Stimulated activated CD4-positive, alpha-beta T cell treated with anti-CD3 and anti-CD28 coated beads, Interleukin-2, amount 100 ng/mL, for 48 hours (primary cell): ENCODE measurements around the gene RSBN1L.
"Not testable (repeated sequence)": the region's sequence is repeated elsewhere in the genome, so short reads cannot be mapped to it uniquely, and the experiment has no call there.

Experiments
- DNase-seq, 2 donors: peaks; one replicate each; pipeline ENCODE4 v3.0.0-alpha.2; 2020

RSBN1L gene

GRCh38 chr7:77690289-77690688, 6.0 kb upstream of the RSBN1L start:
- DNase-seq = no peak

- no peak for DNase-seq
Measured at GRCh38 chr7:77691892-77692491, 4.3 kb upstream of the RSBN1L start.

DNA sequence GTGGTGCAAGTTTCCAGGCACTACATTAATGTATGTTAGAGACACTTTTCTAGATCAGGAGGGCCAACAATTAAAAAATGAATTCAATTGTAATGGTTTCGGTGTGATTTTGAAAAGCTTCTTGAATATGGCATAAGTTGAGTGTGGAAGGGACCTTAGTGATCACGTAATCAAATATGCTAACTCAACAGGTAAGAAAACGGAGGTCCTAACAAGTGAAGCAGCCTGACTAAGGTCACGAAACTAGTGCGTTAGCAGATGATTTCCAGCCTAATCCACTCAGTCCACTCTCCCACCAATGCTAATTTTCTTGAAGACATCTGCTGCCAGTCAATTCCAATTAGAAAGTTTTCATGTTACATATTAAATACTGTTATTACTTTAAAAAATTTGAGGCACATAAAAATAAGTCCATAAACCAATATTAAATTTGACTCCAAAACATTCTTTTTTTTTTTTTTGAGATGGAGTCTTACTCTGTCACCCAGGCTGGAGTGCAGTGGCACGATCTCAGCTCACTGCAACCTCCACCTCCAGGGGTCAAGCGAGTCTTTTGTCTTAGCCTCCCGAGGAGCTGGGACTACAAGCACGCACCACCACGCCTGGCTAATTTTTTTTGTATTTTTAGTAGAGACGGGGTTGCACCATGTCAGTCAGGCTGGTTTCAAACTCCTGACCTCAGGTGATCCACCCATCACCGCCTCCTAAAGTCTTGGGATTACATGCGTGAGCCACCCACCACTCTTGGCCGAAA, 2.3 kb upstream of the RSBN1L start:
- no peak for DNase-seq

DNA sequence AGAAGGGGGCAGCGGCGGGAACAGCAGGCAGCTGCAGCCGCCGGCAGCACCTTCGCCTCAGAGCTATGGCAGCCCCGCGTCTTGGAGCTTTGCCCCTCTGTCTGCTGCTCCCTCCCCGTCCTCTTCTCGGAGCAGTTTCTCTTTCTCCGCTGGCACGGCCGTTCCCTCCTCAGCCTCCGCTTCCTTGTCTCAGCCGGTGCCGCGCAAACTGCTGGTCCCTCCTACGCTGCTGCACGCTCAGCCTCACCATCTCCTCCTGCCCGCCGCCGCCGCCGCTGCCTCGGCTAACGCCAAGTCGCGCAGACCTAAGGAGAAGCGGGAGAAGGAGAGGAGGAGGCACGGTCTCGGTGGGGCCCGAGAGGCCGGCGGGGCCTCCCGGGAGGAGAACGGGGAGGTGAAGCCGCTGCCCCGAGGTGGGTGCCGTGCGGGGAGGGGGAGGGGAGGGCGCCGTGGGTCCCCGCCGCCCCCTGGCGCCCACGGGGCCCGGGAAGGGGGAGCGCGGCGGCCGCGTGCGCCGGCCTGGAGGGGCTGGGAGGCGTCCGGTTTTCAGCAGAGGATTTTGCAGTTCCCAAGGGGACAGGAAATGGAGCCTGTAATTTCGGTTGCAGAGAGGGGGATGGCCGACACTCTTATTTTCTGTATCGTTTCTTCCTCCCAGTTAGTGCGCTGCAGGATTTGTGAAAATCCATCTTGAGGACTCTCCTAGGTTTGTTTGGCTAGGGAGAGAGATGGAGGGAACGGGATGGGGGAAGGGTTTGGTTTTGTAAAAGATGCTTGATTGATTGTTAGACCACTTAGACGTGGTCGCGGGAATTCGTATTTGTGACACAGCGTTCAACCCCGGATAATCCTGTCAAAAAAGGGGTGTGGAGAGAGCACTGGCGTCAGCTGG, 630 bp downstream of the RSBN1L start:
- peak; percentile 48 to 56 for DNase-seq

DNA sequence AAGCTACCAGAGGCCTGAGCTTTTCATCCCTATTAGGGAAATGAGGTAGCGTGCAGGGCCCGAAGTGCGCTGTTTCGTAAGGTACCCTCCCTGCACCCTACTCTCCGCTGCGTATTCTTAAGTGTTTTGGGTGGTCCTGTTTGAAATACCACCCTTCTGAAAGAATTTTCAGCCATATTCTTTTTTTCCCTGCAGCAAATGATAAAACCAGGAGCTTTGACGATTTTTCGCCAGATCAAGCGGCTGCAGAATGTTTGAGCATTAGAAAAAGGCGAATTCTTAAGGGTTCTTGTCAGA, 1.2 kb downstream of the RSBN1L start:
- peak in 1 of 2 donors; percentile 22 for DNase-seq

DNA sequence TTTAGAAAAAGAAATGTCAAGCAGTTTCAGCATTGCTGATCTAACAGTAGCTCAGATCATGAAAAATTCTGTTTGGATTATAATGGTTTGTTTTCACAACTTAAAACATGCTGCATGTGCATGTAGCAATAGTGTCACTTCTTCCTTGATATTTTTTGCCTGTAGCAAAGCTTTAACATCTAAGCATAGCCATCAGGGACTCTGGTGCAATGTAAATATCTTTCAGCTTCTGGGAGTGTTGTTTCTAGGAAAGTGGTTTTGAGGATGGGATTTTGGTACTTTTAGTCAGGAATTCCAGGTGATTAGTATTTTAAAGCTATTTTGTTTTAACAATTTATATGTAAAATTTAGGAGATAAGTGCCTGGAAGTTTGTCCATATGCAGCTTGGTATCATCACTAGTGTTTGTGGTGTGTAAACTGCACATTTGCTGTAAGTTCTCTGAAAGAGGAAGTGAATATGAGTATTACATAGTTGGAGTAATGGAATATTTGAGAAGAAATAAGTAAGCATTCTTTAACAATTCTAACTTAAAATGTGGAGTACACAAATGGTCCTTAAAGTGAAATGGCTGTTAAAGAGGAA, 1.9 kb downstream of the RSBN1L start:
- no peak for DNase-seq

DNA sequence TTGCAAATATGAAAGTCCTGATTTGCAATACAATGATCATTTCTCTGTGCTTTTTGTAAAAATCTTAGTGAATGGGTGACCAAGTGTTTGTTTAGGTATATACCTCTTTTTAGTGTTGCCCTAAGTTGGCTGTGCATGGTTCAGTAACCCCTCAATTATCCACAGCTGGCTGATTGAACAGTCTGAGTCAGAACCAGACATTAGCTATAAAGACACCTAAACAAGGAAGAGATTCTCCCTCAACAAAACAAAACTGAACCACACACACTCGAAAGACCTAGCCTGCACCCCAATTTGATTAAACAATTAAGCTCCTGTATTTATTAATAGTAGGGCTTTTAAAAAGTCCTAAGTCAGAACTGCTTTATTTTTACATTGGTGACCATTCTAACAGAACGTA, 2.8 kb downstream of the RSBN1L start:
- no peak for DNase-seq

DNA sequence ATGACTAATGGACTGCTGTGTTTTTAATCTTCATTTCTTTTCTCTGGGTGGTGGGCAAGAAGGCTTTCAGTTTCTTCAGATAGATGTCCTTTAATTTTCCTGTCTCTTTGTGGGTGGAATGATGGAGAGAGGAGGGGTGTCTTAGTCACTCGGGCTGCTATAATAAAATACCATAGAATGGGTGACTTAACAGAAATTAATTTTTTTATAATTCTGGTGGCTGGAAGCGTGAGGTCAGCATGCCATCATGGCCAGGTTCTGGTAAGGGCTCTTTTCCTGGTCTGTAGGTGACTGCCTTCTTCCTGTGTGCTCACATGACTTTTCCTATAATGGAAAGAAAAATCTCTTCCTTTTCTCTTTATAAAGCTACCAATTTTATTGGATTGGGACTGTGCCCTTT, 6.3 kb downstream of the RSBN1L start:
- no peak for DNase-seq

- no peak for DNase-seq
Measured at GRCh38 chr7:77702968-77703472, 6.8 kb downstream of the RSBN1L start.

DNA sequence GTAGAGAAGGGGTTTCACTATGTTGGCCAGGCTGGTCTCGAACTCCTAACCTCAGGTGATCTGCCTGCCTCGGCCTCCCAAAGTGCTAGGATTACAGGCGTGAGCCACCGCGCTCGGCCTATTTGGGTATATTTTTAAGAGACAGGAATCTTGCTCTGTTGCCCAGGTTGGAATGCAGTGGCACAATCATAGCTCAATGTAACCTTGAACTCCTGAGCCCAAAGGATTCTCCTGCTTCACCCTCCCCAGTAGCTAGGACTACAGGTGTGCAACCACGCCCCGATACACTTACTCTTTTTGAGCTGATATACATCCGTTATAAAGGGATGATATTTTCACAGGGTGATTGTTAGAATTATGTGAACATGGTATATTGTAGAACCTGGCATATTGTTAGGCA, 7.4 kb downstream of the RSBN1L start:
- not testable (repeated sequence) for DNase-seq

DNA sequence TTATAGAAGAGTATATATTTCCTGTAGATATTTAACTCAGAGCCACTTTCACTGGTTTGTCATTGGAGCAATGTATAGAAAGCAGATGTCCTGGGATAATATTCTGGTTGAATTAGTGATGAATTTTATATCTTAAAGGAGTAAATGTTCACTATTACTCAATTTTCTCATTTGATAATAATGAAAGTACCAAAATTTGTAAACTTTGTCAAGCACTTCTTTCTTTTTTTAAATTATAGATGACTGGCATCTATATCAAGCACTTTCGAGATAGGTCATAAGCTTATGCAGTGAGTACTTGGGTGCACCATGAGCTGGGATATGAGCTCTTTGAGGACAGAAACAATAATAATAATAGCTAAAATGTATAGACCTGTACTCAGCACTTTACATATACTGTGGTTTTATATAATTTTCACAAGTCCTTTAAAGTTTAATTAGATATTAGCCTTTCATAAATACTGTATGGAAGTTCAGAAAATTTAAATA, 11.3 kb downstream of the RSBN1L start:
- DNase-seq = no peak

- no peak for DNase-seq
Measured at GRCh38 chr7:77710067-77710466, 13.8 kb downstream of the RSBN1L start.

DNA sequence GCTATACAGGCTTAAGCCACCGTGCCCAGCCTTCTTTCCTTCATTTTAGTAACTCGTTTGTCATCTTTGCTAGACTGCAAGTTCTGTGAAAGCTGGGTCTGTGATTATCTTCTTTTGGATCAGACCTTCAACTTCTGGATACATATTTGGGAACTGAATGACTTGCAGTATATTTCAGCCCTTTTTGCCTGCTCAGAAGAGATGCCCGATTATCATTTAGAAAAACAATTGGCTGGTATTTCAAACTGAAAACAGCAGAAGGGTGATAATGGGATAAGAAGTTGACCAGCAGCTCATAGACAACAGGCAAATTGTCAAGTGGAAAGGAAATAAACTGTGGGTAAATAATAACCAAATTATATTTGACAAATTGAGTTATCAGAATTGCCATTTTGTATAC, 14.6 kb downstream of the RSBN1L start:
- no peak for DNase-seq

GRCh38 chr7:77714195-77714594, 17.9 kb downstream of the RSBN1L start:
- DNase-seq = no peak

DNA sequence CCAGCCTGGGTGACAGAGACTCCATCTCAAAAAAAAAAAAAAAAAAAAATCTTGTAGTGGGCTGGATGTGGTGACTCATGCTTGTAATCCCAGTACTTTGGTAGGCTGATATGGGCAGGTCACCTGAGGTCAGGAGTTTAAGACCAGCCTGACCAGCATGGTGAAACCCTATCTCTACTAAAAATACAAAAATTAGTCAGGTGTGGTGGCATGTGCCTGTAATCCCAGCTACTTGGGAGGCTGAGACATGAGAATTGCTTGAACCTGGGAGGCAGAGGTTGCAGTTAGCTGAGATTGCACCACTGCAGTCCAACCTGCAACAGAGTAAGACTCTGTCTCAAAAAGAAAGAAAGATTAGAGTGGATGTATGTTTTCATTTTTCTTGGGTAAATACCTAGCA, 18.7 kb downstream of the RSBN1L start:
- DNase-seq = not testable (repeated sequence)

DNA sequence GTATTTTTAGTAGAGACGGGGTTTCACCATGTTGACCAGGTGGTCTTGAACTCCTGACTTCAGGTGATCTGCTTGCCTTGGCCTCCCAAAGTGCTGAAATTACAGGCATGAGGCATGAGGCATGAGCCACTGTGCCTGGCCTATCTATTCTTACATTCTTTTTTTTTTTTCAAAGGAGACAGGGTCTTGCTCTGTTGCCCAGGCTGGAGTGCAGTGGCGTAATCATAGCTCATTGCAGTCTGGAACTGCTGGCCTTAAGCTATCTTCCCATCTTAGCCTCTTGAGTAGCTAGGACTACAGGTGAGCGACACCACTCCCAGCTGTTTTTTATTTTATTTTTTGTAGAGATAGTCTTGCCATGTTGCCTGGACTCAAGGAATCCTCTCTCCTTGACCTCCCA, 20.5 kb downstream of the RSBN1L start:
- DNase-seq = no peak

DNA sequence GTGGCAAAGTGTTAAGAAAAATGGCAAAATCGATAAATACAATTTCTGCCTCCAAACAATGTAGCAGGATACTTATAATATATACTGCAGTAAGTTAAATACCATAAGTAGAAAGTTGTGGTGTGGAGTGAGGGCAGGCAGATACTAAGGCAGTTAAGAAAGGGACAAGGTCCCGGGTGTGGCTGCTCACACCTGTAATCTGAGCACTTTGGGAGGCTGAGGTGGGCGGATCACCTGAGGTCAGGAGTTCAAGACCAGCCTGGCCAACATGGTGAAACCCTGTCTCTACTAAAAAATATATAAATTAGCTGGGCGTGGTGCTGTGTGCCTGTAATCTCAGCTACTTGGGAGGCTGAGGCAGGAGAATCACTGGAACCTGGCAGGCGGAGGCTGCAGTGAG, 21.3 kb downstream of the RSBN1L start:
- DNase-seq = not testable (repeated sequence)

DNA sequence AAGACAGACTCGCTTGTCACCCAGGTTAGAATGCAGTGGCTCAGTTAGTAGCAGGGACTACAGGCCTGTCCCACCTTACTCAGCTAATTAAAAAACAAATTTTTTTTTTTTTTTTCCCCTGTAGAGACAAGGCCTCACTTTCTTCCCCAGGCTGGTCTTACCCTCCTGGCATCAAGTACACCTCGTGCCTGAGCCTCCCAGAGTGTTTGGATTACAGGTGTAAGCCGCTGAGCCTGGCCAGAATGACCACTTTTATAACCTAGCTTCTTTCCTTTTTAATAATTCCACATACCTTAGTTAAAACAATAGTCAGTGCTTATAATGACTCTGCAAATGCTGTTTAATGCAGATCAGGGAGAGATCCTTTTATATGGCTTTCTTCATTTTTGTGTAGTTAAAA, 31.3 kb downstream of the RSBN1L start:
- DNase-seq = no peak

- no peak for DNase-seq
Measured at GRCh38 chr7:77727936-77728701, 31.9 kb downstream of the RSBN1L start.

- no peak for DNase-seq
Measured at GRCh38 chr7:77729574-77730348, 33.5 kb downstream of the RSBN1L start.

GRCh38 chr7:77731716-77732115, 35.5 kb downstream of the RSBN1L start:
- no peak for DNase-seq
